ENCODE measurements around the gene ALK.

ALK gene

GRCh38 chr2:29485631-29486030 lies 435.8 kb downstream of the ALK start:
- no peaks in the 10 kb centered on the region for H3K27me3 ChIP-seq (replicated peaks; ENCODE audit: control insufficient read depth, insufficient read depth, low read length)
- H3K4me3 ChIP-seq (ENCODE audit: low read length) = no peak overlapping the region
- H3K9me3 ChIP-seq (ENCODE audit: control insufficient read depth, low read length) = peaks cover 13% of the 10 kb centered on the region
- no peaks in the 10 kb centered on the region for H3K36me3 ChIP-seq (ENCODE audit: control insufficient read depth, insufficient read depth, low read length, severe bottlenecking)
- no peaks in the 10 kb centered on the region for H3K4me1 ChIP-seq (ENCODE audit: control insufficient read depth, insufficient read depth, low read length)
- no peak overlapping the region for H3K9ac ChIP-seq (ENCODE audit: low read length)
- no peak for DNase-seq (ENCODE audit: low read depth)

- H3K4me3 ChIP-seq (ENCODE audit: low read length) = no peak overlapping the region
- no peaks in the 10 kb centered on the region for H3K4me1 ChIP-seq (ENCODE audit: control insufficient read depth, insufficient read depth, low read length)
- no peak overlapping the region for H3K9ac ChIP-seq (ENCODE audit: low read length)
- no peaks in the 10 kb centered on the region for H3K27me3 ChIP-seq (replicated peaks; ENCODE audit: control insufficient read depth, insufficient read depth, low read length)
- DNase-seq (ENCODE audit: low read depth) = no peak
- peaks cover 13% of the 10 kb centered on the region for H3K9me3 ChIP-seq (ENCODE audit: control insufficient read depth, low read length)
- no peaks in the 10 kb centered on the region for H3K36me3 ChIP-seq (ENCODE audit: control insufficient read depth, insufficient read depth, low read length, severe bottlenecking)
Measured at GRCh38 chr2:29485117-29485516, 436.3 kb downstream of the ALK start.

GRCh38 chr2:29482867-29483266 lies 438.5 kb downstream of the ALK start:
- Histone ChIP-seq H3K4me1 (ENCODE audit: control insufficient read depth, insufficient read depth, low read length) (no peaks in the 10 kb centered on the region), H3K4me3 (ENCODE audit: low read length) (no peak overlapping the region), H3K36me3 (ENCODE audit: control insufficient read depth, insufficient read depth, low read length, severe bottlenecking) (no peaks in the 10 kb centered on the region), H3K9ac (ENCODE audit: low read length) (no peak overlapping the region), H3K27me3 (replicated peaks; ENCODE audit: control insufficient read depth, insufficient read depth, low read length) (no peaks in the 10 kb centered on the region), H3K9me3 (ENCODE audit: control insufficient read depth, low read length) (peaks cover 13% of the 10 kb centered on the region)
- no peak for DNase-seq (ENCODE audit: low read depth)

GRCh38 chr2:29482348-29482747 lies 439.0 kb downstream of the ALK start:
- no peaks in the 10 kb centered on the region for H3K36me3 ChIP-seq (ENCODE audit: control insufficient read depth, insufficient read depth, low read length, severe bottlenecking)
- no peaks in the 10 kb centered on the region for H3K4me1 ChIP-seq (ENCODE audit: control insufficient read depth, insufficient read depth, low read length)
- no peak for DNase-seq (ENCODE audit: low read depth)
- H3K4me3 ChIP-seq (ENCODE audit: low read length) = no peak overlapping the region
- H3K9ac ChIP-seq (ENCODE audit: low read length) = no peak overlapping the region
- peaks cover 13% of the 10 kb centered on the region for H3K9me3 ChIP-seq (ENCODE audit: control insufficient read depth, low read length)
- no peaks in the 10 kb centered on the region for H3K27me3 ChIP-seq (replicated peaks; ENCODE audit: control insufficient read depth, insufficient read depth, low read length)

- no peak overlapping the region for H3K9ac ChIP-seq (ENCODE audit: low read length)
- no peaks in the 10 kb centered on the region for H3K27me3 ChIP-seq (replicated peaks; ENCODE audit: control insufficient read depth, insufficient read depth, low read length)
- no peaks in the 10 kb centered on the region for H3K4me1 ChIP-seq (ENCODE audit: control insufficient read depth, insufficient read depth, low read length)
- no peaks in the 10 kb centered on the region for H3K36me3 ChIP-seq (ENCODE audit: control insufficient read depth, insufficient read depth, low read length, severe bottlenecking)
- DNase-seq (ENCODE audit: low read depth) = no peak
- no peak overlapping the region for H3K4me3 ChIP-seq (ENCODE audit: low read length)
- peaks cover 13% of the 10 kb centered on the region for H3K9me3 ChIP-seq (ENCODE audit: control insufficient read depth, low read length)
Measured at GRCh38 chr2:29481313-29481712, 440.1 kb downstream of the ALK start.

GRCh38 chr2:29480426-29480825 lies 441.0 kb downstream of the ALK start:
- H3K4me1 ChIP-seq (ENCODE audit: control insufficient read depth, insufficient read depth, low read length) = no peaks in the 10 kb centered on the region
- no peak for DNase-seq (ENCODE audit: low read depth)
- H3K36me3 ChIP-seq (ENCODE audit: control insufficient read depth, insufficient read depth, low read length, severe bottlenecking) = no peaks in the 10 kb centered on the region
- no peak overlapping the region for H3K4me3 ChIP-seq (ENCODE audit: low read length)
- no peak overlapping the region for H3K9ac ChIP-seq (ENCODE audit: low read length)
- H3K9me3 ChIP-seq (ENCODE audit: control insufficient read depth, low read length) = peaks cover 12% of the 10 kb centered on the region
- no peaks in the 10 kb centered on the region for H3K27me3 ChIP-seq (replicated peaks; ENCODE audit: control insufficient read depth, insufficient read depth, low read length)

- Histone ChIP-seq H3K4me1 (ENCODE audit: control insufficient read depth, insufficient read depth, low read length) (no peaks in the 10 kb centered on the region), H3K4me3 (ENCODE audit: low read length) (no peak overlapping the region), H3K9me3 (ENCODE audit: control insufficient read depth, low read length) (peaks cover 1% of the 10 kb centered on the region), H3K36me3 (ENCODE audit: control insufficient read depth, insufficient read depth, low read length, severe bottlenecking) (no peaks in the 10 kb centered on the region), H3K9ac (ENCODE audit: low read length) (no peak overlapping the region), H3K27me3 (replicated peaks; ENCODE audit: control insufficient read depth, insufficient read depth, low read length) (no peaks in the 10 kb centered on the region)
- DNase-seq (ENCODE audit: low read depth) = no peak
Measured at GRCh38 chr2:29479401-29479800, 442.0 kb downstream of the ALK start.

GRCh38 chr2:29478641-29479040 lies 442.7 kb downstream of the ALK start:
- Histone ChIP-seq H3K36me3 (ENCODE audit: control insufficient read depth, insufficient read depth, low read length, severe bottlenecking) (no peaks in the 10 kb centered on the region), H3K9ac (ENCODE audit: low read length) (no peak overlapping the region), H3K4me3 (ENCODE audit: low read length) (no peak overlapping the region), H3K4me1 (ENCODE audit: control insufficient read depth, insufficient read depth, low read length) (no peaks in the 10 kb centered on the region), H3K27me3 (replicated peaks; ENCODE audit: control insufficient read depth, insufficient read depth, low read length) (no peaks in the 10 kb centered on the region), H3K9me3 (ENCODE audit: control insufficient read depth, low read length) (no peaks in the 10 kb centered on the region)
- DNase-seq (ENCODE audit: low read depth) = no peak

- peak; percentile 63 for DNase-seq (ENCODE audit: low read depth)
- no peak overlapping the region for H3K9ac ChIP-seq (ENCODE audit: low read length)
- H3K4me3 ChIP-seq (ENCODE audit: low read length) = no peak overlapping the region
- no peaks in the 10 kb centered on the region for H3K4me1 ChIP-seq (ENCODE audit: control insufficient read depth, insufficient read depth, low read length)
- no peaks in the 10 kb centered on the region for H3K9me3 ChIP-seq (ENCODE audit: control insufficient read depth, low read length)
- H3K36me3 ChIP-seq (ENCODE audit: control insufficient read depth, insufficient read depth, low read length, severe bottlenecking) = no peaks in the 10 kb centered on the region
- H3K27me3 ChIP-seq (replicated peaks; ENCODE audit: control insufficient read depth, insufficient read depth, low read length) = no peaks in the 10 kb centered on the region
Measured at GRCh38 chr2:29477186-29477585, 444.2 kb downstream of the ALK start.

- Histone ChIP-seq H3K27me3 (replicated peaks; ENCODE audit: control insufficient read depth, insufficient read depth, low read length) (no peaks in the 10 kb centered on the region), H3K4me1 (ENCODE audit: control insufficient read depth, insufficient read depth, low read length) (no peaks in the 10 kb centered on the region), H3K36me3 (ENCODE audit: control insufficient read depth, insufficient read depth, low read length, severe bottlenecking) (no peaks in the 10 kb centered on the region), H3K9ac (ENCODE audit: low read length) (no peak overlapping the region), H3K9me3 (ENCODE audit: control insufficient read depth, low read length) (peaks cover 2% of the 10 kb centered on the region), H3K4me3 (ENCODE audit: low read length) (no peak overlapping the region)
- no peak for DNase-seq (ENCODE audit: low read depth)
Measured at GRCh38 chr2:29475499-29475898, 445.9 kb downstream of the ALK start.

- no peaks in the 10 kb centered on the region for H3K36me3 ChIP-seq (ENCODE audit: control insufficient read depth, insufficient read depth, low read length, severe bottlenecking)
- no peak overlapping the region for H3K9ac ChIP-seq (ENCODE audit: low read length)
- no peaks in the 10 kb centered on the region for H3K27me3 ChIP-seq (replicated peaks; ENCODE audit: control insufficient read depth, insufficient read depth, low read length)
- H3K9me3 ChIP-seq (ENCODE audit: control insufficient read depth, low read length) = peaks cover 13% of the 10 kb centered on the region
- DNase-seq (ENCODE audit: low read depth) = no peak
- no peak overlapping the region for H3K4me3 ChIP-seq (ENCODE audit: low read length)
- no peaks in the 10 kb centered on the region for H3K4me1 ChIP-seq (ENCODE audit: control insufficient read depth, insufficient read depth, low read length)
Measured at GRCh38 chr2:29469961-29470360, 451.4 kb downstream of the ALK start.

- Histone ChIP-seq H3K27me3 (replicated peaks; ENCODE audit: control insufficient read depth, insufficient read depth, low read length) (no peaks in the 10 kb centered on the region), H3K9ac (ENCODE audit: low read length) (no peak overlapping the region), H3K4me1 (ENCODE audit: control insufficient read depth, insufficient read depth, low read length) (no peaks in the 10 kb centered on the region), H3K4me3 (ENCODE audit: low read length) (no peak overlapping the region), H3K36me3 (ENCODE audit: control insufficient read depth, insufficient read depth, low read length, severe bottlenecking) (no peaks in the 10 kb centered on the region), H3K9me3 (ENCODE audit: control insufficient read depth, low read length) (peaks cover 13% of the 10 kb centered on the region)
- no peak for DNase-seq (ENCODE audit: low read depth)
Measured at GRCh38 chr2:29469516-29469915, 451.9 kb downstream of the ALK start.

Measured in adipocyte (in vitro differentiated cells).